GM18861 (cell line): ENCODE results near the gene NUDT13.

Source experiments
- ATAC-seq: cut with Tn5 transposase; IDR thresholded peaks from one replicate; pipeline ENCODE4 v1.9.1; 2021; ENCODE audit not compliant: unreplicated experiment

The NUDT13 gene

GRCh38 chr10:73110345-73110849 is at the start of gene NUDT13:
NUDT13 (plus strand) TSS chr10:73110455; CDS start chr10:73114366, 3,911 bp downstream.
- no peak for ATAC-seq

- ATAC-seq, result no peak
These were observed 49.3 kb upstream of the NUDT13 start for GRCh38 chr10:73060738-73061635.

GRCh38 chr10:73061743-73062142 is 48.5 kb upstream of the NUDT13 start:
- no peak for ATAC-seq

GRCh38 chr10:73065441-73065840 is 44.8 kb upstream of the NUDT13 start:
- ATAC-seq, result no peak

- ATAC-seq, result no peak
These were observed 36.6 kb upstream of the NUDT13 start for GRCh38 chr10:73073627-73074026.

- ATAC-seq, result no peak
These were observed 34.4 kb upstream of the NUDT13 start for GRCh38 chr10:73075829-73076228.

- no peak for ATAC-seq
These were observed 33.7 kb upstream of the NUDT13 start for GRCh38 chr10:73076360-73077183.

GRCh38 chr10:73079779-73080541 is 30.3 kb upstream of the NUDT13 start:
- peak; percentile 79 for ATAC-seq

- no peak for ATAC-seq
These were observed 27.0 kb upstream of the NUDT13 start for GRCh38 chr10:73083221-73083620.

- ATAC-seq, result no peak
These were observed 26.0 kb upstream of the NUDT13 start for GRCh38 chr10:73084209-73084608.

GRCh38 chr10:73086816-73087215 is 23.4 kb upstream of the NUDT13 start:
- no peak for ATAC-seq

GRCh38 chr10:73088304-73088703 is 22.0 kb upstream of the NUDT13 start:
- no peak for ATAC-seq

GRCh38 chr10:73092830-73093229 is 17.4 kb upstream of the NUDT13 start:
- ATAC-seq, result no peak

- no peak for ATAC-seq
These were observed 16.1 kb upstream of the NUDT13 start for GRCh38 chr10:73093922-73094850.

GRCh38 chr10:73094986-73095480 is 15.2 kb upstream of the NUDT13 start:
- ATAC-seq, result no peak

GRCh38 chr10:73095481-73096021 is 14.7 kb upstream of the NUDT13 start:
- ATAC-seq, result no peak

- no peak for ATAC-seq
These were observed 14.2 kb upstream of the NUDT13 start for GRCh38 chr10:73096041-73096448.

GRCh38 chr10:73096449-73097304 is 13.6 kb upstream of the NUDT13 start, which contains the start of gene P4HA1:
P4HA1 (minus strand) TSS chr10:73096866; CDS start chr10:73074883, 21,983 bp downstream.
- ATAC-seq, result peak; percentile 66
